Stimulated activated CD8-positive, alpha-beta memory T cell treated with anti-CD3 and anti-CD28 coated beads, Interleukin-12 subunit alpha, Interleukin-12 subunit beta, amount 100 ng/mL, for 24 hours (primary cell): ENCODE measurements around the gene GPX2.

Source experiments
- DNase-seq: peaks from one replicate; pipeline ENCODE4 v3.0.0-alpha.2; 2020; ENCODE audit errors: extremely low read depth

GPX2 gene

DNA sequence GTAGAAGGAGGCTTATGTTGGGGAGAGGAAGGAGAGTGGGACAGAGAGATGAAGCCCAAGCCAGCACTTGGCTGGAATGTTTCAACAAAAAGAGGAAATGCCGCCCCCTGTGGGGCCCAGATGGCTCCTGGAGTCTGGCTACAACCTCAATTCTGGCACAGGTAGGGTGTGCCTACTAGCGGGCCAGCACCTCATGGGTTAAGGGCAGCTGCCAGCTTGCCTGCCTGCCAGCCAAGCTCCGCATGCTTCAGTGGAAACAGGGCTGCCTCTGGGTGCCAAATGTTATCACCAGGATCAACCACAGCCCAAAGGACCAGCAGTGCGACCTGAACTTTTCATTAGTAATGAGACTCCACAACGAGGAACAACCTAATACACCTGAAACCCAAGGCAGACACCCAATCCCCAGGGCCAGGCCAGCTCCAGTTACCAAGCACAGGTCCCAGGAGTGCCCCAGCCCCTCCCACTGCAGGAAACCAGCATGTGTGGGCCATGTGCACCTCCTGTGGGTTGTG lies 18.3 kb upstream of the GPX2 start:
- no peak for DNase-seq

- no peak for DNase-seq
Measured at GRCh38 chr14:64958743-64959142, 16.2 kb upstream of the GPX2 start.

DNA sequence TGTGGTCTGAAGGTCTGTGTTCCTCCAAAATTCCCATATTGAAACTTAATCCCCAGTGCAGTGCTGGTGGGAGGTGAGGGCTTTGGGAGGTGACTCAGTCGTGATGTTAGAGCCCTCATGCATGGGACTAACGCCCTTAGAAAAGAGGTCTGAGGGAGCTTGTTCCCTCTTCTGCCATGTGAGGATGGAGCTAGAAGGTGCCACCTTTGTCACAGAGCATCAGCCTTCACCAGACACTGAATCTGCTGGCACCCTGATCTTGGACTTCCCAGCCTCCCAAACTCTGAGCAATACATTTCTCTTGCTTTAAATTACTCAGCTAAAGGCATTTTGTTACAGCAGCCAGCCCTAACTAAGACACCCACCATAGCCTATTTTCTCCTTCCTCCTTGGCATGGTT lies 15.7 kb upstream of the GPX2 start:
- DNase-seq, result no peak

GRCh38 chr14:64956697-64957406 lies 14.3 kb upstream of the GPX2 start:
- no peak for DNase-seq

- no peak for DNase-seq
Measured at GRCh38 chr14:64955297-64955696, 12.8 kb upstream of the GPX2 start.

GRCh38 chr14:64954491-64955240 lies 12.1 kb upstream of the GPX2 start:
- DNase-seq, result no peak

GRCh38 chr14:64953661-64954060 lies 11.1 kb upstream of the GPX2 start:
- DNase-seq, result no peak

GRCh38 chr14:64953310-64953654 lies 10.7 kb upstream of the GPX2 start:
- DNase-seq, result no peak

GRCh38 chr14:64952598-64953309 lies 10.2 kb upstream of the GPX2 start:
- DNase-seq, result no peak

DNA sequence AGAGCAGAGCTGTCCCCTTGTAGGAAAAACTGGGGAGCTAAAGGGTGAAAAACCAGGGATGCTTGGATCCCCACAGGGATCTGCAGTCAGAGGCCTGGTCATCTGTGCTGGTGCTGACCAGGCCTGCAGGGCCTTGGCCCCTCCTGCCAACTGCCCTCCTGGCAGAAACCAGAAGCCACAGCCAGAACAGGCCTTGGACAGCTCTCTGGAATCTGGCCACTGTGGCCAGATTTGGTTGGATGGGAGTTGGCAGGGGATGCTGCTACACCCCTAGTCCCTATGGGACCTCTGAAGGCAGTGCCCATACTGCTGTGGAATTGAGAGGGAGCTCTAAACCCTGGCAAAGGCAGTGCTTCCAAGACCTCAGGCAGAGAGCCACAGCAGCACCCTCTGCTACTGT lies 9.2 kb upstream of the GPX2 start:
- DNase-seq, result no peak

GRCh38 chr14:64951291-64951690 lies 8.7 kb upstream of the GPX2 start:
- no peak for DNase-seq

DNA sequence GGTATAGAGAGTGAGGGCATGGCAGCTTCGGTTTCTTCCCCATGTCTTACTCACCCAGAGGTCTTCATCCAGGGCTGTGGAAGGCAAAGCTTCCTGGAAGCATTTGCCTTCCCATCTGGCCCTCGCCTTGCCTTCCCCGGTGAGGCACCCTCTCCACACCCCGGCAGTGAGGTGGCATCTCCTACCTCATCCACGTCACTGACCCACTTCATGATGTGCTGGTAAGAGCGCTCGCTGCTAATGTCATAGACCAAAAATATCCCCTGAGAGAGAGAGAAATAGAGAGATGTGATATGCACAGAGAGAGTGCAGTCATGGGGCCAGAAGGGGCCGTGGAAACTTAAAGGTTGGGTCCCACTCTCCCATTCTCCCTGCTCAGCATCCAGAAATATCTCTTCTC lies 8.3 kb upstream of the GPX2 start:
- no peak for DNase-seq

GRCh38 chr14:64948612-64949210 lies 6.2 kb upstream of the GPX2 start:
- no peak for DNase-seq

DNA sequence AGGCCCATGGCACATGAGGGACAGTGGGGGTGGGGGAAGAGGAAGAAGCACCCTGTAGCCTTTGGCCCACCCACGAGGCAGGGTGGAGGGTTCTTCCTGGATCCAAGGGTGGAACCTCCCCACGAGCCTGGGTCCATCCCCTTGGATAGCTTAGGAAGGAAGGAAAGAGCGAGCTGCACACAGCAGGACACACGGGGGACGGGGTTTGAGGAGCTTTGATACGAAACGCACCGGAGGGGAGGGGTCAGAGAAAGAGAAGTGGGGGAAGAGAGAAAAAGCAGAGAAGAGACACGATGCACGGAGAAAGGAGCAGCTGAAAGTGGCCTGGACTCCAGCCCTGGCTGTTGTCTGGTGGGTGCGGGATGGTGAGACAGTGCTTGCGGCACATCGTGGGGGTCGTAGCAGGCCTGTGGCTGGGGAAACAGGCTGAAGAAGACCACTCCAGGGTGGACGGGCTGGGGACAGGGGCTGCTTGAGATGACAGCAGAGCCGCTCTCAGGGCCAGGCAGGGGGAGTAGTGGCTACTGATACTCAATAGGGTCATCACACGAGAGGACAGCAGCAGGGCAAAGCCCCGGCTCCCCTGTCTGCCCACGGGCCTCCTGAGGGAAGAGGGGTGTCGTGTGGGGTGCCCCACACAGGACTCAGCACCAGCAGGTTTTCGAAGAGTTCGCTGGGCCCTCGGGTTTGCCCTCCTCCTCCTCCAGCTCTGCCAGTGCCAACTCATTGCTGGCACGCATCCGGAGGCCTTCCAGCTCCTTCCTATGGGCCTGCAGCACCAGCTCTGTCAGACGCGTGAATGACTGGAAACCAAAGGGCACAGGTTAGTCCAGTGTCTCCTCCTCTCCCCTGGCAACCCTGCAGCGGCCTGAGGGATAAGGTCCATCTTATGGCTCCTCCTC lies 5.4 kb upstream of the GPX2 start:
- no peak for DNase-seq

GRCh38 chr14:64946310-64947045 lies 3.9 kb upstream of the GPX2 start:
- DNase-seq, result no peak

DNA sequence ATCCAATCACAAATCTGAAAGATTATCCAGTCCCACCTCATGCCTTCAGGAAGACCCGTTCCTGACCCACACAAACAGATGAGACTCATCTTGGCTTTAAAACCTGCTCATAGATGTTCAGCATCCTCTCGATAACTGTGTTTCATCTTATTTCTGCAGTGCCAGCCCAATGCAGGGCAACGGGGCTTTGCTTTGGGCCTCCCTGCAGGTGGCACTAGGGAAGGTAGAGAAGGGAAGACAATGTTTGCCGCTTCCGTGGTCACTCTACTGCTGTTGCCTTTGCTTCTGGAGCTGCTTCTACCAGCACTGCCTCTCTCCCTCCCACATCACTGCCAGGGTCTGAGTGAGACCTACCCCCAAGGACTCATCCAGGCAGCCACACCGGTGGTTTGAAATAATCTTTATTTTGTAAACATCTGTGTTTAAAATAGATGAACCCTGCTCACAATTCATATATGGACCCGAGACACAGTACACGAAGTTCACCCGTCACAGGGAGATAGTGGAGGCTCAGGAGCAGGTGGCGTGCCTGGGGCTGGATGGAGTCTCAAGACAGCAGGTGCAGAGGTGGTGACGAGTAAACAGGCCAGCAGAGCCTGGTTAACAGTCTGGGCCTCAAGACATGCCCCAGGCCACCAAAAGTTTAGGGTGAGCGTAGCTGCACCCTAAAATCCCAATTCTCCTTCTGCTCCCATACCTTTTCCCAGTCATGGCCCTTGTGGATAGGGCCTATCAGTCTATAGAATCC lies 3.1 kb upstream of the GPX2 start:
- DNase-seq, result no peak

- no peak for DNase-seq
Measured at GRCh38 chr14:64944861-64945260, 2.3 kb upstream of the GPX2 start.

GRCh38 chr14:64944041-64944440 lies 1.5 kb upstream of the GPX2 start:
- DNase-seq, result no peak

GRCh38 chr14:64943556-64943955 lies 1.0 kb upstream of the GPX2 start:
- no peak for DNase-seq
